DOHH2 (cell line): ENCODE results near the gene JADE1.

Experiments used
- H3F3A ChIP-seq: fragments of 200-600 bp; sonication (generic), shearing (Covaris generic); 2 replicates; pipeline ENCODE4 v1.6.0; 2016; ENCODE audit warnings: antibody characterized with exemption, mild to moderate bottlenecking; ENCODE audit not compliant: control insufficient read depth, insufficient read depth
- H3K27ac ChIP-seq: fragments of 200-600 bp; sonication (generic); 2 replicates; pipeline ENCODE4 v1.5.1; 2014; ENCODE audit warnings: low read depth, mild to moderate bottlenecking, low read length, moderate library complexity
- H3K27me3 ChIP-seq: fragments of 200-600 bp; sonication (generic); 2 replicates; pipeline ENCODE4 v1.6.1; 2014; ENCODE audit warnings: mild to moderate bottlenecking, low read length, mixed read lengths; ENCODE audit not compliant: control insufficient read depth
- H3K36me3 ChIP-seq: fragments of 200-600 bp; sonication (generic); 2 replicates; pipeline ENCODE4 v1.6.1; 2014; ENCODE audit warnings: mild to moderate bottlenecking, low read length, moderate library complexity, mixed read lengths; ENCODE audit not compliant: control insufficient read depth
- H3K4me1 ChIP-seq: fragments of 200-600 bp; sonication (generic); 2 replicates; pipeline ENCODE4 v1.6.1; 2014; ENCODE audit warnings: mild to moderate bottlenecking, low read length, mixed read lengths; ENCODE audit not compliant: control insufficient read depth
- H3K4me2 ChIP-seq: fragments of 200-600 bp; sonication (generic); 2 replicates; pipeline ENCODE4 v1.6.0; 2014; ENCODE audit warnings: mild to moderate bottlenecking, low read length, moderate library complexity
- H3K4me3 ChIP-seq: fragments of 200-600 bp; sonication (generic); 2 replicates; pipeline ENCODE4 v1.5.1; 2014; ENCODE audit warnings: mild to moderate bottlenecking, low read length, mixed read lengths
- H3K79me2 ChIP-seq: fragments of 200-600 bp; sonication (generic); 2 replicates; pipeline ENCODE4 v1.6.1; 2014; ENCODE audit warnings: mild to moderate bottlenecking, low read length, mixed read lengths; ENCODE audit not compliant: control insufficient read depth
- H3K9me2 ChIP-seq: fragments of 200-600 bp; sonication (generic); replicated peaks from 2 replicates; pipeline ENCODE4 v1.6.1; 2014; ENCODE audit warnings: mild to moderate bottlenecking, low read length, mixed read lengths; ENCODE audit not compliant: control insufficient read depth
- H3K9me3 ChIP-seq: fragments of 200-600 bp; sonication (generic); 2 replicates; pipeline ENCODE4 v1.6.1; 2014; ENCODE audit warnings: antibody characterized with exemption, low read length, mixed read lengths; ENCODE audit not compliant: control insufficient read depth, insufficient read depth
- H4K20me1 ChIP-seq: fragments of 200-600 bp; sonication (generic); 2 replicates; pipeline ENCODE4 v1.6.0; 2014; ENCODE audit warnings: low read depth, mild to moderate bottlenecking, antibody characterized with exemption, low read length, moderate library complexity; ENCODE audit not compliant: control insufficient read depth, insufficient read depth
- CTCF ChIP-seq: fragments of 200-600 bp; sonication (generic); IDR thresholded peaks from one replicate; pipeline ENCODE4 v1.5.1; 2014; ENCODE audit warnings: antibody characterized with exemption, mild to moderate bottlenecking, low read depth, low read length; ENCODE audit not compliant: poor library complexity, severe bottlenecking
- EZH2phosphoT487 ChIP-seq: fragments of 200-600 bp; sonication (generic); IDR thresholded peaks from 2 replicates; pipeline ENCODE4 v1.6.1; 2017; ENCODE audit warnings: borderline replicate concordance, mild to moderate bottlenecking, antibody characterized with exemption, low read length, moderate library complexity, mixed read lengths

JADE1 gene

GRCh38 chr4:128877934-128878333, 68.4 kb downstream of the JADE1 start:
- no peaks in the 10 kb centered on the region for H4K20me1 ChIP-seq
- H3K36me3 ChIP-seq, result peaks cover 15% of the 10 kb centered on the region
- H3F3A ChIP-seq, result peaks cover 7% of the 10 kb centered on the region; the same call in 1 of the 2 replicates

DNA sequence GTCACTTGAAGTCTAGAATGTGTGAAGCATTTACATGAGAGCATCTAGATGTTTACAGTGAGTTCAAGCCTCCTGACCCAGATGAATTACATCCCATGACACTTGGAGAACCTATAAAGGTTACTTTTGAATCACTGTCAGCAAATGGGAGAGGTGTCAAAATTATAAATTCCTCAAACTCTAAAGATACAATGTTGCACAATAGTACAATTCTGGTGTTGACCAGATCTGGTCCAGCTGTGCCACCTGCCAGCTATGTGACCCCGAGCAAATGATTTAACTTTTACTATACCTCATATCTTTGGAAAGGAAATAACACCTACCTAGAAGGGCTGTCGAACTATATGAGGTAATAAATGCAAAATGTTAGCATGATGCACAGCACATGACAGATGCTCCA, 69.8 kb downstream of the JADE1 start:
- H3K27ac ChIP-seq, result no peak overlapping the region
- H3K4me1 ChIP-seq, result no peaks in the 10 kb centered on the region
- H3K79me2 ChIP-seq, result no peaks in the 10 kb centered on the region
- no peaks in the 10 kb centered on the region for H3K9me2 ChIP-seq
- H3K27me3 ChIP-seq, result no peaks in the 10 kb centered on the region
- peaks cover 5% of the 10 kb centered on the region; the same call in 1 of the 2 replicates for H3F3A ChIP-seq
- H3K36me3 ChIP-seq, result peaks cover 6% of the 10 kb centered on the region; the same call in 1 of the 2 replicates
- H4K20me1 ChIP-seq, result no peaks in the 10 kb centered on the region
- H3K4me3 ChIP-seq, result no peak overlapping the region
- no peak overlapping the region for H3K4me2 ChIP-seq
- no peaks in the 10 kb centered on the region for H3K9me3 ChIP-seq
- TF ChIP-seq CTCF (no peak), EZH2phosphoT487 (no peak)

More at GRCh38 chr4:128877934-128878333, 68.4 kb downstream of the JADE1 start:
- H3K4me1 ChIP-seq, result no peaks in the 10 kb centered on the region
- no peaks in the 10 kb centered on the region for H3K27me3 ChIP-seq
- no peaks in the 10 kb centered on the region for H3K9me3 ChIP-seq
- H3K4me3 ChIP-seq, result no peak overlapping the region
- H3K9me2 ChIP-seq, result no peaks in the 10 kb centered on the region
- H3K27ac ChIP-seq, result no peak overlapping the region
- no peaks in the 10 kb centered on the region for H3K79me2 ChIP-seq
- H3K4me2 ChIP-seq, result no peak overlapping the region
- no peak for TF ChIP-seq EZH2phosphoT487
- TF ChIP-seq CTCF, result no peak

- Histone ChIP-seq H3K9me2 (no peaks in the 10 kb centered on the region), H3K27me3 (no peaks in the 10 kb centered on the region), H4K20me1 (no peaks in the 10 kb centered on the region), H3K79me2 (no peaks in the 10 kb centered on the region), H3F3A (peaks cover 4% of the 10 kb centered on the region; the same call in 1 of the 2 replicates), H3K4me1 (no peaks in the 10 kb centered on the region), H3K4me3 (no peak overlapping the region), H3K4me2 (no peak overlapping the region), H3K9me3 (no peaks in the 10 kb centered on the region), H3K27ac (no peak overlapping the region), H3K36me3 (0 out of 2 replicates have a peak, but pooled peaks cover 4% of the 10 kb centered on the region)
- TF ChIP-seq EZH2phosphoT487 (no peak), CTCF (no peak)
Observed at GRCh38 chr4:128879971-128880370, 70.5 kb downstream of the JADE1 start.

DNA sequence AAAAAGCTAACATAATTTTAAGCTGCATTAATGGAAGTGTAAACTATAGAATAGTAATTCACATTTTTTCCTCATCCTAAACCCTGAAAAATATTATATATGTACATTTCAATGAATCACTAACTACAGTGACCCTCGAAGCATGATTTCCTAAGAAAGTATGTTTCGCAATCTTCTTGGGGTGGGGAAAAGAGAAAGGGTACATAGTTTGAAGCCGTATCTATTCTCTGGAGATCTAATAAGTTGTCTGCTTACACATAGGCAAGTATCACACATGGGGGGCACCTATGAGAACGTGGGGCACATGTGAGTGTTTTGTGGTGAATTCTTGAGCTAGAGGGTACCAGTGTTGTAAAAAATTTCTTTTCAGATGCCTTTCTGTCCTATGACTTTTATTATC, 71.2 kb downstream of the JADE1 start:
- Histone ChIP-seq H3F3A (peaks cover 4% of the 10 kb centered on the region; the same call in 1 of the 2 replicates), H3K4me3 (no peak overlapping the region), H3K79me2 (no peaks in the 10 kb centered on the region), H3K27ac (no peak overlapping the region), H3K36me3 (no peaks in the 10 kb centered on the region), H3K4me2 (no peak overlapping the region), H3K9me2 (no peaks in the 10 kb centered on the region), H3K27me3 (no peaks in the 10 kb centered on the region), H3K9me3 (no peaks in the 10 kb centered on the region), H3K4me1 (no peaks in the 10 kb centered on the region), H4K20me1 (no peaks in the 10 kb centered on the region)
- TF ChIP-seq CTCF (no peak), EZH2phosphoT487 (no peak)
